Spleen (tissue), 11 donors: ENCODE data around the gene PAX1. TPM values are rescaled to one million over a fixed set of nuclear protein-coding genes. Genes with fewer than 3 reads are reported as not detected.

ENCODE experiments used
- DNase-seq: peaks from one replicate; pipeline ENCODE4 v3.0.0-alpha.2; 2020
- H3K27ac ChIP-seq, 8 donors: fragments of 200-600 bp; sonication (generic) in 7 of 8; 1 replicate in 4 of 8; 2 replicates in 4 of 8; pipeline versions ENCODE4 v1.5.0 to v1.8.0; 2016 to 2021; ENCODE audit warnings: inconsistent platforms in 4 of 8, mild to moderate bottlenecking in 4 of 8, moderate library complexity in 1 of 8
- H3K27me3 ChIP-seq, 7 donors: fragments of 200-600 bp; sonication (generic) in 6 of 7; replicated peaks in 1 of 7; 1 replicate in 4 of 7; 2 replicates in 3 of 7; pipeline versions ENCODE4 v1.5.0 to v1.8.0; 2016 to 2021; ENCODE audit warnings: inconsistent platforms in 3 of 7, mild to moderate bottlenecking in 1 of 7
- H3K36me3 ChIP-seq, 6 donors: fragments of 200-600 bp; sonication (generic) in 5 of 6; 1 replicate in 4 of 6; 2 replicates in 2 of 6; pipeline versions ENCODE4 v1.5.0 to v1.8.0; 2016 to 2021; ENCODE audit warnings: inconsistent platforms in 2 of 6
- H3K4me1 ChIP-seq, 6 donors: fragments of 200-600 bp; sonication (generic) in 5 of 6; 1 replicate in 3 of 6; 2 replicates in 3 of 6; pipeline versions ENCODE4 v1.5.0 to v1.8.0; 2016 to 2021; ENCODE audit warnings: inconsistent platforms in 3 of 6
- H3K4me3 ChIP-seq, 8 donors: fragments of 200-600 bp; sonication (generic) in 7 of 8; 1 replicate in 4 of 8; 2 replicates in 4 of 8; pipeline versions ENCODE4 v1.5.0 to v1.8.0; 2016 to 2021; ENCODE audit warnings: inconsistent platforms in 4 of 8, mild to moderate bottlenecking in 4 of 8, moderate library complexity in 2 of 8
- H3K9me3 ChIP-seq, 8 donors: fragments of 200-600 bp; sonication (generic) in 7 of 8; 1 replicate in 4 of 8; 2 replicates in 4 of 8; pipeline versions ENCODE4 v1.5.0 to v1.8.0; 2016 to 2021; ENCODE audit warnings: inconsistent platforms in 4 of 8
- POLR2A ChIP-seq, 3 donors: fragments of 450-650 bp; IDR thresholded peaks; one replicate each; pipeline ENCODE4 v1.5.1; 2017; ENCODE audit warnings: antibody characterized with exemption in 3 of 3, mild to moderate bottlenecking in 1 of 3
- POLR2AphosphoS5 ChIP-seq, 3 donors: sonication (generic); formaldehyde crosslinking; IDR thresholded peaks; one replicate each; pipeline ENCODE4 v1.5.1; 2017; ENCODE audit warnings: antibody characterized with exemption in 3 of 3
- WGBS, 5 donors: extraction: QIAGEN DNeasy Blood & Tissue Kit in 3 of 5; methylation state at CpG; one replicate each; pipeline versions ENCODE4 v1.1.5 to v1.1.7; 2013 to 2018; 5-methylcytosine and 5-hydroxymethylcytosine counted together
- intact Hi-C: fragments of 100-400 bp; cut with DNase I; formaldehyde crosslinking; loops from one replicate; pipeline ENCODE4 v1.15.0; 2023; ENCODE audit warnings: low total_unique reads
- polyA plus RNA-seq, 3 donors: library from polyadenylated mRNA; stranded (reverse); fragments of 200-250 nt; gene quantifications; one replicate each; pipeline ENCODE4 v1.2.1, GENCODE V29; 2013
- total RNA-seq, 7 donors: library from RNA; depleted of rRNA in 3 of 7; stranded (reverse); fragments of >200 nt in 3 of 7; fragmentation: NEBNext Ultra II Directional in 4 of 7; extraction: Animal tissue kit (Norgen Biotek cat#: 25700) in 4 of 7; gene quantifications; one replicate each; pipeline versions ENCODE4 v1.1.0 to v1.2.1, GENCODE V29; 2016 to 2021
- TF ChIP-seq, protein P1 (sequence below), 11 experiments: fragments of 200-600 bp in 7 of 11; fragments of 450-650 bp in 4 of 11; sonication (generic) in 4 of 11; IDR thresholded peaks in 8 of 11; conservative IDR thresholded peaks in 3 of 11; 1 replicate in 7 of 11; 2 replicates in 4 of 11; pipeline versions ENCODE4 v1.4.0 to v1.8.0; 2016 to 2021; ENCODE audit warnings: antibody characterized with exemption in 11 of 11, inconsistent platforms in 4 of 11, mild to moderate bottlenecking in 1 of 11
- donor health status: healthy with polysubstance abuse.
- donor health status: DM: no; HTN: no; CAD: no; lungs with moderate emphysema.
- donor health status: DM: no; HTN: no; CAD: no.
- donor health status: Bipolar disorder and iron deficiency.
- donor health status: healthy.
- donor health status: DM: no; HTN: no; CAD: no.
- donor health status: DM: yes; HTN: yes; CAD: no.

The PAX1 gene
- total and polyA plus RNA-seq, 10 donors = not detected

GRCh38 chr20:21707267-21707666 lies 1.8 kb downstream of the PAX1 start:
- Histone ChIP-seq H3K4me1 (peaks cover 0 to 22% (median 8%) of the 10 kb centered on the region in 6 donors), H3K9me3 (no peaks in the 10 kb centered on the region), H3K27ac (no peak overlapping the region), H3K4me3 (no peak overlapping the region), H3K27me3 (peaks cover 8 to 100% (median 86%) of the 10 kb centered on the region in 7 donors), H3K36me3 (no peaks in the 10 kb centered on the region)
- intact Hi-C loops = no loop called here
- WGBS, 5 donors = 6 to 18% (median 12%) methylated on average over 7 of the region's 7 CpGs
- TF ChIP-seq, protein P1, sequence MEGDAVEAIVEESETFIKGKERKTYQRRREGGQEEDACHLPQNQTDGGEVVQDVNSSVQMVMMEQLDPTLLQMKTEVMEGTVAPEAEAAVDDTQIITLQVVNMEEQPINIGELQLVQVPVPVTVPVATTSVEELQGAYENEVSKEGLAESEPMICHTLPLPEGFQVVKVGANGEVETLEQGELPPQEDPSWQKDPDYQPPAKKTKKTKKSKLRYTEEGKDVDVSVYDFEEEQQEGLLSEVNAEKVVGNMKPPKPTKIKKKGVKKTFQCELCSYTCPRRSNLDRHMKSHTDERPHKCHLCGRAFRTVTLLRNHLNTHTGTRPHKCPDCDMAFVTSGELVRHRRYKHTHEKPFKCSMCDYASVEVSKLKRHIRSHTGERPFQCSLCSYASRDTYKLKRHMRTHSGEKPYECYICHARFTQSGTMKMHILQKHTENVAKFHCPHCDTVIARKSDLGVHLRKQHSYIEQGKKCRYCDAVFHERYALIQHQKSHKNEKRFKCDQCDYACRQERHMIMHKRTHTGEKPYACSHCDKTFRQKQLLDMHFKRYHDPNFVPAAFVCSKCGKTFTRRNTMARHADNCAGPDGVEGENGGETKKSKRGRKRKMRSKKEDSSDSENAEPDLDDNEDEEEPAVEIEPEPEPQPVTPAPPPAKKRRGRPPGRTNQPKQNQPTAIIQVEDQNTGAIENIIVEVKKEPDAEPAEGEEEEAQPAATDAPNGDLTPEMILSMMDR (IDR thresholded peaks at IDR 0.05 in 8 of 11, conservative IDR thresholded peaks at IDR 0.05 in 3 of 11) = no peak
- no peak for TF ChIP-seq POLR2AphosphoS5 (IDR thresholded peaks at IDR 0.05)
- no peak for TF ChIP-seq POLR2A (IDR thresholded peaks at IDR 0.05)
- no peak for DNase-seq

DNA sequence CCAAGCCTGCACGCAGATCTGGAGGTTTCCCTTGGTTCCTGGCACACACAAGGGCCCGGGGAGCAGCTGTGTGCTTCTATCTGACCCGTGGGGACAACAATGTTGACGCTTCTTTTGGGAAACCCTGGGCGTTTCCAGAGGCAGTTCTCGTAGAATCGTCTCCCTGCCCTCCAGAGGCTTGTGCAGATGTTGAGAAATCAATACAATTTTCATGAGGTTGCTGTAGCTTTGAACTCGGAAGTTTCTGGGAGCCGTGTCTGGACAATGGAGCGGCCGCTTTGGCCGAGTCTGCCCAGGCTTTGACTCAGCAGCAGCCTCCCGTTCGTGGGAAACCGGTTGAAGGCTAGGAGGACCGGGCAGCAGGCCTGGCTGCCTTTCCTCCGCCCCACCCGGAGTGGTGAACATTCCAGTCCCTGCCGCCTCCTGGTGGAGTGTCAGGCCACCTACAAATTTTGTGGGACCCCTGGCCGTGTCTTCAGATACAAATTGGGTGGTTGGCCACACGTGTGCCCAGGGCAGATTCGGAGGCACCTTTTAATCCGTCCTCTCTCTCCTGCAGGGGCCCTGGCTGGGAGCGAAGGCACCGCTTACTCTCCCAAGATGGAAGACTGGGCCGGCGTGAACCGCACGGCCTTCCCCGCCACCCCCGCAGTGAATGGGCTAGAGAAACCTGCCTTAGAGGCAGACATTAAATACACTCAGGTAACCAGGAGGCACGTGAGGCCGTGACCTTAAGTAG lies 2.7 kb downstream of the PAX1 start:
- Histone ChIP-seq H3K27ac (no peak overlapping the region), H3K27me3 (peaks cover 8 to 100% (median 87%) of the 10 kb centered on the region in 7 donors), H3K4me1 (peaks cover 0 to 13% (median 3%) of the 10 kb centered on the region in 6 donors), H3K36me3 (no peaks in the 10 kb centered on the region), H3K4me3 (no peak overlapping the region), H3K9me3 (no peaks in the 10 kb centered on the region)
- WGBS, 5 donors = 4 to 10% (median 5%) methylated on average over 24 to 33 of the region's 33 CpGs
- no peak for DNase-seq
- intact Hi-C loops = no loop called here
- TF ChIP-seq, protein P1 (IDR thresholded peaks at IDR 0.05 in 8 of 11, conservative IDR thresholded peaks at IDR 0.05 in 3 of 11) = no peak
- no peak for TF ChIP-seq POLR2AphosphoS5 (IDR thresholded peaks at IDR 0.05)
- no peak for TF ChIP-seq POLR2A (IDR thresholded peaks at IDR 0.05)

DNA sequence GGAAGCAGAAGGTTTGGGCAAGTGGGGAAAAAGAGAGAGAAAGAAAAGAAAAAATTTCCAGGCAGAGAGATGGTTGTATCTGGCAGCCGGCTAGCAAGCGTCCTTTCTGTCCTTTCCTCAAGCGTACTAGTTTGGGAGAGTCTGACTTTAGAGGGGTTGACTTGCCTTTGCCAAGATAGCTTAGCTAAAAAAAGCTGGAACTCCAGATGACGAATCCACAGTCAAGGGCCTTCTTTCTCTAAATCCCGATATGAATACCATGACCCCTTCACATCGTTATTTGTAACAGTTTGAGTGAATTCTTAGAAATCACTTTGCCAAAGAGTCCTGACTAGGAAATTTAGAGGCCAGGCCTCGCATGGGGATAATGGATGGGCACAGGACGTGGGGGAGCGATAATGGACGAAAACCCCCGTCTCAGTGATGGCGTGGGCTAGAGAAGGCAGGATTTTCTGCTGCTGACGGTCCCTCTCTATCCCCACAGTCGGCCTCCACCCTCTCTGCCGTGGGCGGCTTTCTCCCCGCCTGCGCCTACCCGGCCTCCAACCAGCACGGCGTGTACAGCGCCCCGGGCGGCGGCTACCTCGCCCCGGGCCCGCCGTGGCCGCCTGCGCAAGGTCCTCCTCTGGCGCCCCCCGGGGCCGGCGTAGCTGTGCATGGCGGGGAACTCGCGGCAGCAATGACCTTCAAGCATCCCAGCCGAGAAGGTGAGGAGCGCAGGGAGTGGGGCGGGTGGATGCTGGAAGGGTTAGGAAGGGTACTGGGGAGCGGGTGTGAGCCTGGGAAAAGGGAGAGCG lies 3.5 kb downstream of the PAX1 start:
- Histone ChIP-seq H3K4me3 (no peak overlapping the region), H3K36me3 (no peaks in the 10 kb centered on the region), H3K27ac (no peak overlapping the region), H3K9me3 (no peaks in the 10 kb centered on the region), H3K4me1 (peaks cover 0 to 13% (median 1%) of the 10 kb centered on the region in 6 donors), H3K27me3 (peaks cover 10 to 100% (median 86%) of the 10 kb centered on the region in 7 donors)
- no peak for DNase-seq
- intact Hi-C loops = no loop called here
- 3 to 7% (median 5%) methylated on average over 39 to 43 of the region's 43 CpGs for whole genome bisulfite sequencing, 5 donors
- TF ChIP-seq, protein P1 (IDR thresholded peaks at IDR 0.05 in 8 of 11, conservative IDR thresholded peaks at IDR 0.05 in 3 of 11) = no peak
- TF ChIP-seq POLR2A (IDR thresholded peaks at IDR 0.05) (no peak), POLR2AphosphoS5 (IDR thresholded peaks at IDR 0.05) (no peak)

GRCh38 chr20:21709535-21709904 lies 4.1 kb downstream of the PAX1 start:
- TF ChIP-seq POLR2AphosphoS5 (IDR thresholded peaks at IDR 0.05) (no peak), POLR2A (IDR thresholded peaks at IDR 0.05) (no peak)
- TF ChIP-seq, protein P1 (IDR thresholded peaks at IDR 0.05 in 8 of 11, conservative IDR thresholded peaks at IDR 0.05 in 3 of 11) = no peak
- H3K4me1 ChIP-seq = peaks cover 0 to 19% (median 1%) of the 10 kb centered on the region in 6 donors
- intact Hi-C loops = no loop called here
- H3K27ac ChIP-seq = no peak overlapping the region
- 2 to 18% (median 10%) methylated on average over 6 of the region's 6 CpGs for WGBS, 5 donors
- no peak for DNase-seq
- H3K4me3 ChIP-seq = no peak overlapping the region
- peaks cover 12 to 100% (median 86%) of the 10 kb centered on the region in 7 donors for H3K27me3 ChIP-seq
- no peaks in the 10 kb centered on the region for H3K36me3 ChIP-seq
- H3K9me3 ChIP-seq = no peaks in the 10 kb centered on the region
